ENCODE results near the gene ATP11A. TPM values are rescaled to one million over a fixed set of nuclear protein-coding genes. Genes with fewer than 3 reads are reported as not detected.
"Not testable (repeated sequence)": the region's sequence is repeated elsewhere in the genome, so short reads cannot be mapped to it uniquely, and the experiment has no call there.

Gene ATP11A
- total RNA-seq, 2 experiments from 2014 or later = 42.1 to 50.7 TPM

GRCh38 chr13:112672651-112673284 is 17.1 kb upstream of the ATP11A start:
- no peak overlapping the region for H3K27ac Mint-ChIP-seq
- intact Hi-C loops (cut with DNase I, micrococcal nuclease) = no loop called here
- POLR2A ChIA-PET = interaction anchor here (0.7 kb wide), 1 partner anchor 222 kb away, joined by 4 read pairs; no protein-coding TSS in a partner anchor
- H3K4me1 Mint-ChIP-seq = peaks cover 26% of the 10 kb centered on the region
- ATAC-seq (no peak), DNase-seq (no peak)
- no peaks in the 10 kb centered on the region for H3K9me3 Mint-ChIP-seq (ENCODE audit: low read depth)
- H3K27me3 Mint-ChIP-seq = no peaks in the 10 kb centered on the region
- no peaks in the 10 kb centered on the region for H3K36me3 Mint-ChIP-seq (ENCODE audit: low read depth)
- no peak overlapping the region for H3K4me3 Mint-ChIP-seq
- CTCF ChIA-PET = interaction anchor here (0.6 kb wide), 2 partner anchors 9 to 198 kb away, joined by 3 read pairs; no protein-coding TSS in a partner anchor

- POLR2A ChIA-PET = no interaction called here
- Mint-ChIP-seq H3K4me3 (no peak overlapping the region), H3K4me1 (peaks cover 26% of the 10 kb centered on the region), H3K27ac (peak overlapping the region; percentile 39), H3K36me3 (ENCODE audit: low read depth) (no peaks in the 10 kb centered on the region), H3K9me3 (ENCODE audit: low read depth) (no peaks in the 10 kb centered on the region), H3K27me3 (no peaks in the 10 kb centered on the region)
- DNase-seq (peak; percentile 22), ATAC-seq (peak; percentile 86)
- intact Hi-C loops (cut with DNase I, micrococcal nuclease) = loop anchor here (1.0 to 2.0 kb wide), 2 partner anchors 14 kb away; no protein-coding TSS in a partner anchor
- CTCF ChIA-PET = interaction anchor here (0.6 to 1.1 kb wide), 2 partner anchors 35 kb away, joined by 3 read pairs; no protein-coding TSS in a partner anchor
Measured at GRCh38 chr13:112674412-112675365, 15.1 kb upstream of the ATP11A start.

- Mint-ChIP-seq H3K36me3 (ENCODE audit: low read depth) (no peaks in the 10 kb centered on the region), H3K4me1 (peaks cover 26% of the 10 kb centered on the region), H3K9me3 (ENCODE audit: low read depth) (no peaks in the 10 kb centered on the region), H3K4me3 (no peak overlapping the region), H3K27me3 (no peaks in the 10 kb centered on the region), H3K27ac (no peak overlapping the region)
- ChIA-PET POLR2A (no interaction called here), CTCF (interaction anchor here (0.6 kb wide), 1 partner anchor 35 kb away, joined by 3 read pairs; no protein-coding TSS in a partner anchor)
- ATAC-seq = no peak
- intact Hi-C loops (cut with DNase I, micrococcal nuclease) = loop anchor here in 1 of 2 experiments (2.0 kb wide), 1 partner anchor 13 kb away; no protein-coding TSS in a partner anchor
- DNase-seq = no peak
Measured at GRCh38 chr13:112675366-112675756, 14.5 kb upstream of the ATP11A start.

- peaks cover 25% of the 10 kb centered on the region for H3K4me1 Mint-ChIP-seq
- ATAC-seq; H3K9me3 Mint-ChIP-seq (ENCODE audit: low read depth); DNase-seq; H3K27ac Mint-ChIP-seq; intact Hi-C loops (cut with DNase I, micrococcal nuclease); CTCF ChIA-PET; H3K4me3 Mint-ChIP-seq; H3K36me3 Mint-ChIP-seq (ENCODE audit: low read depth); H3K27me3 Mint-ChIP-seq; POLR2A ChIA-PET: not testable (repeated sequence)
Measured at GRCh38 chr13:112677421-112677962, 12.3 kb upstream of the ATP11A start.

- ChIA-PET CTCF (interaction anchor here (0.6 kb wide), 1 partner anchor 73 kb away, joined by 3 read pairs; no protein-coding TSS in a partner anchor), POLR2A (no interaction called here)
- no peak for ATAC-seq
- Mint-ChIP-seq H3K36me3 (ENCODE audit: low read depth) (no peaks in the 10 kb centered on the region), H3K27me3 (no peaks in the 10 kb centered on the region), H3K9me3 (ENCODE audit: low read depth) (no peaks in the 10 kb centered on the region), H3K27ac (no peak overlapping the region), H3K4me1 (peaks cover 8% of the 10 kb centered on the region), H3K4me3 (no peak overlapping the region)
- intact Hi-C loops (cut with DNase I, micrococcal nuclease) = no loop called here
- DNase-seq = no peak
Measured at GRCh38 chr13:112679381-112679780, 10.5 kb upstream of the ATP11A start.

- intact Hi-C loops (cut with DNase I, micrococcal nuclease) = no loop called here
- ATAC-seq (no peak), DNase-seq (no peak)
- H3K9me3 Mint-ChIP-seq (ENCODE audit: low read depth) = no peaks in the 10 kb centered on the region
- peaks cover 1% of the 10 kb centered on the region for H3K4me1 Mint-ChIP-seq
- ChIA-PET POLR2A (no interaction called here), CTCF (no interaction called here)
- no peaks in the 10 kb centered on the region for H3K27me3 Mint-ChIP-seq
- H3K4me3 Mint-ChIP-seq = no peak overlapping the region
- no peak overlapping the region for H3K27ac Mint-ChIP-seq
- H3K36me3 Mint-ChIP-seq (ENCODE audit: low read depth) = no peaks in the 10 kb centered on the region
Measured at GRCh38 chr13:112679932-112680677, 9.7 kb upstream of the ATP11A start.

GRCh38 chr13:112680741-112681360 is 9.0 kb upstream of the ATP11A start:
- intact Hi-C loops (cut with DNase I, micrococcal nuclease) = no loop called here
- POLR2A ChIA-PET = no interaction called here
- no peak overlapping the region for H3K27ac Mint-ChIP-seq
- CTCF ChIA-PET = interaction anchor here (0.6 kb wide), 2 partner anchors 115 to 162 kb away, joined by 3 read pairs; no protein-coding TSS in a partner anchor
- no peaks in the 10 kb centered on the region for H3K36me3 Mint-ChIP-seq (ENCODE audit: low read depth)
- H3K4me1 Mint-ChIP-seq = no peaks in the 10 kb centered on the region
- no peak overlapping the region for H3K4me3 Mint-ChIP-seq
- ATAC-seq (no peak), DNase-seq (no peak)
- no peaks in the 10 kb centered on the region for H3K9me3 Mint-ChIP-seq (ENCODE audit: low read depth)
- no peaks in the 10 kb centered on the region for H3K27me3 Mint-ChIP-seq

GRCh38 chr13:112683581-112683980 is 6.3 kb upstream of the ATP11A start:
- Mint-ChIP-seq H3K27me3 (no peaks in the 10 kb centered on the region), H3K36me3 (ENCODE audit: low read depth) (peaks cover 6% of the 10 kb centered on the region), H3K4me3 (no peak overlapping the region), H3K4me1 (peaks cover 11% of the 10 kb centered on the region), H3K27ac (no peak overlapping the region), H3K9me3 (ENCODE audit: low read depth) (no peaks in the 10 kb centered on the region)
- DNase-seq (no peak), ATAC-seq (no peak)
- CTCF ChIA-PET = no interaction called here
- POLR2A ChIA-PET = no interaction called here
- intact Hi-C loops (cut with DNase I, micrococcal nuclease) = no loop called here

- peaks cover 6% of the 10 kb centered on the region for H3K36me3 Mint-ChIP-seq (ENCODE audit: low read depth)
- intact Hi-C loops (cut with DNase I, micrococcal nuclease) = no loop called here
- no peak overlapping the region for H3K4me3 Mint-ChIP-seq
- H3K4me1 Mint-ChIP-seq = peaks cover 17% of the 10 kb centered on the region
- DNase-seq (no peak), ATAC-seq (no peak)
- H3K27ac Mint-ChIP-seq = no peak overlapping the region
- H3K9me3 Mint-ChIP-seq (ENCODE audit: low read depth) = no peaks in the 10 kb centered on the region
- ChIA-PET POLR2A (no interaction called here), CTCF (interaction anchor here (1.0 kb wide), 1 partner anchor 190 kb away, joined by 4 read pairs; no protein-coding TSS in a partner anchor)
- no peaks in the 10 kb centered on the region for H3K27me3 Mint-ChIP-seq
Measured at GRCh38 chr13:112684071-112684845, 5.6 kb upstream of the ATP11A start.

GRCh38 chr13:112685189-112685805 is 4.5 kb upstream of the ATP11A start:
- H3K4me3 Mint-ChIP-seq; H3K27me3 Mint-ChIP-seq; H3K27ac Mint-ChIP-seq; DNase-seq; POLR2A ChIA-PET; ATAC-seq; H3K9me3 Mint-ChIP-seq (ENCODE audit: low read depth); H3K36me3 Mint-ChIP-seq (ENCODE audit: low read depth): not testable (repeated sequence)
- H3K4me1 Mint-ChIP-seq = peaks cover 17% of the 10 kb centered on the region
- intact Hi-C loops (cut with DNase I, micrococcal nuclease) = loop anchor here (5.0 kb wide), 2 partner anchors 43 to 1442 kb away; no protein-coding TSS in a partner anchor
- CTCF ChIA-PET = interaction anchor here (1.0 kb wide), 1 partner anchor 189 kb away, joined by 4 read pairs; no protein-coding TSS in a partner anchor

Data from activated CD4-positive, alpha-beta T cell treated with anti-CD3 and anti-CD28 coated beads for 36 hours (primary cell).